ENCODE data around the gene RHOBTB1. TPM values are rescaled to one million over a fixed set of nuclear protein-coding genes. Genes with fewer than 3 reads are reported as not detected.

RHOBTB1 gene
- total and polyA plus RNA-seq, 9 of the 15 experiments (the other 6 are each of a cell fraction or from before 2014, with no cell fraction given), result 1.7 to 11.7 (median 9.3) TPM

- ChIA-PET CTCF (ENCODE audit: low intra/inter-chr PET ratio) (interaction anchor here (0.6 to 2.4 kb wide), 5 partner anchors 81 to 953 kb away, joined by 3 to 11 read pairs (median 4); no protein-coding TSS in a partner anchor), POLR2A (interaction anchor here (0.6 to 0.8 kb wide), 2 partner anchors 14 to 100 kb away, joined by 3 to 5 read pairs; no protein-coding TSS in a partner anchor)
- 24% methylated on average over 5 of the region's 5 CpGs for WGBS (ENCODE audit: insufficient coverage, low coverage, missing lambda C conversion rate)
- no peaks in the 10 kb centered on the region for H3K9me1 ChIP-seq (ENCODE audit: control insufficient read depth, insufficient read depth, low read length)
- no peak overlapping the region for H3K4me2 ChIP-seq (ENCODE audit: insufficient read depth, low read length)
- in situ Hi-C loops (cut with MboI) (loop anchor here (10.0 kb wide), 1 partner anchor 150 kb away; no protein-coding TSS in a partner anchor), intact Hi-C loops (cut with micrococcal nuclease) (loop anchor here (1.0 to 5.0 kb wide), 5 partner anchors 81 to 318 kb away; no protein-coding TSS in a partner anchor)
- no peaks in the 10 kb centered on the region for H3K27me3 ChIP-seq (ENCODE audit: control insufficient read depth in 2 of 2, insufficient read depth in 2 of 2, low read length in 2 of 2)
- peak; percentile 89 for FAIRE-seq
- peak; percentile 71 to 88 (median 78) for DNase-seq (ENCODE audit: extremely low read depth in 1 of 4, low spot score in 3 of 4)
- H3K9me3 ChIP-seq (replicated peaks; ENCODE audit: control insufficient read depth, insufficient read depth, low read depth, low read length), result no peaks in the 10 kb centered on the region
- no peaks in the 10 kb centered on the region for H3K79me2 ChIP-seq (ENCODE audit: control insufficient read depth, insufficient read depth, low read length)
- H3K4me3 ChIP-seq, result no peak overlapping the region
- H3K36me3 ChIP-seq (ENCODE audit: control insufficient read depth, insufficient read depth, low read length), result no peaks in the 10 kb centered on the region
- ATAC-seq, result peak; percentile 86
- peaks cover 3 to 24% of the 10 kb centered on the region in 2 experiments; a peak in 4 of 5 replicates for H3K4me1 ChIP-seq (replicated peaks in 1 of 2; ENCODE audit: control insufficient read depth in 2 of 2, insufficient read depth in 2 of 2, low read length in 2 of 2)
- H3K27ac ChIP-seq (ENCODE audit: extremely low read depth, low read depth, low read length), result no peak overlapping the region
- H2AFZ ChIP-seq (ENCODE audit: low read depth, low read length), result peak overlapping the region; percentile 43
- BruUV-seq (replicated peaks), result no TSS peak
- no peak overlapping the region for H3K9ac ChIP-seq (ENCODE audit: insufficient read depth in 1 of 2, low read depth in 2 of 2, low read length in 2 of 2)
- H4K20me1 ChIP-seq (replicated peaks; ENCODE audit: control insufficient read depth, insufficient read depth, low read length), result no peaks in the 10 kb centered on the region
- peak; percentile 68 for TF ChIP-seq BRD9 (IDR thresholded peaks at IDR 0.05; ENCODE audit: low read depth, partially characterized antibody)
- peak; percentile 29; the same call in 1 of the 2 replicates for TF ChIP-seq ZNF592 (IDR thresholded peaks at IDR 0.05)
- TF ChIP-seq FOS (IDR thresholded peaks at IDR 0.05; ENCODE audit: extremely low read depth, insufficient read length), result peak; percentile 22
- peak; percentile 82 for TF ChIP-seq DEAF1 (CRISPR knock-in tag; IDR thresholded peaks at IDR 0.05)
- TF ChIP-seq NFE2L1 (tag; IDR thresholded peaks at IDR 0.05; ENCODE audit: borderline replicate concordance, low read depth), result no peak
- TF ChIP-seq EP300 (IDR thresholded peaks at IDR 0.05; ENCODE audit: low read length), result 0 out of 2 replicates have a peak, but pooled peaks have one; percentile 20
- no peak for TF ChIP-seq ID3 (CRISPR knock-in tag; IDR thresholded peaks at IDR 0.05)
- TF ChIP-seq ID3 (tag; IDR thresholded peaks at IDR 0.05), result no peak
- no peak for TF ChIP-seq USF2 (CRISPR knock-in tag; IDR thresholded peaks at IDR 0.05)
- no peak for TF ChIP-seq ASH1L (IDR thresholded peaks at IDR 0.05; ENCODE audit: borderline replicate concordance, low read depth, partially characterized antibody)
- peak; percentile 43; the same call in 1 of the 2 replicates for TF ChIP-seq FOXM1 (IDR thresholded peaks at IDR 0.05; ENCODE audit: low read depth)
- no peak for TF ChIP-seq FOXM1 (CRISPR knock-in tag; IDR thresholded peaks at IDR 0.05; ENCODE audit: low read depth)
These were observed 20.6 kb upstream of the RHOBTB1 start for GRCh38 chr10:60964257-60965235.

Data from K562 (cell line).